Measurements from ENCODE around the gene FNDC10.

Gene FNDC10

GRCh38 chr1:1627829-1628753, 28.2 kb upstream of the FNDC10 start:
- ChIA-PET CTCF (no interaction called here), POLR2A (interaction anchor here (0.7 kb wide), 1 partner anchor 12 kb away, joined by 3 read pairs; no protein-coding TSS in a partner anchor)
- TF ChIP-seq LEF1 (IDR thresholded peaks at IDR 0.05; ENCODE audit: borderline replicate concordance), result no peak
- TF ChIP-seq BHLHE40 (IDR thresholded peaks at IDR 0.05; ENCODE audit: borderline replicate concordance), result no peak
- no peak for TF ChIP-seq L3MBTL2 (conservative IDR thresholded peaks at IDR 0.05)
- no peak for TF ChIP-seq FOXM1 (IDR thresholded peaks at IDR 0.05; ENCODE audit: borderline replicate concordance)
- no peak for TF ChIP-seq HDGF (IDR thresholded peaks at IDR 0.05; ENCODE audit: borderline replicate concordance)
- no peak for TF ChIP-seq ARNT (IDR thresholded peaks at IDR 0.05)
- TF ChIP-seq ELF4 (IDR thresholded peaks at IDR 0.05), result no peak
- no peak for DNase-seq (ENCODE audit: extremely low spot score)

- TF ChIP-seq HDGF (IDR thresholded peaks at IDR 0.05; ENCODE audit: borderline replicate concordance) (no peak), SUZ12 (IDR thresholded peaks at IDR 0.05) (no peak), L3MBTL2 (conservative IDR thresholded peaks at IDR 0.05) (no peak), NFRKB (IDR thresholded peaks at IDR 0.05) (no peak), LEF1 (IDR thresholded peaks at IDR 0.05; ENCODE audit: borderline replicate concordance) (no peak), FOXA1 (IDR thresholded peaks at IDR 0.05) (no peak), CTBP1 (IDR thresholded peaks at IDR 0.05; ENCODE audit: borderline replicate concordance) (no peak), FOXK2 (IDR thresholded peaks at IDR 0.05) (no peak), TARDBP (IDR thresholded peaks at IDR 0.05) (no peak), FOXM1 (IDR thresholded peaks at IDR 0.05; ENCODE audit: borderline replicate concordance) (no peak), PKNOX1 (IDR thresholded peaks at IDR 0.05) (no peak), SP1 (IDR thresholded peaks at IDR 0.05) (no peak), BHLHE40 (IDR thresholded peaks at IDR 0.05; ENCODE audit: borderline replicate concordance) (no peak), ZNF384 (IDR thresholded peaks at IDR 0.05) (no peak), ELF4 (IDR thresholded peaks at IDR 0.05) (no peak), ARNT (IDR thresholded peaks at IDR 0.05) (no peak)
- no peak for DNase-seq (ENCODE audit: extremely low spot score)
- ChIA-PET POLR2A (interaction anchor here (2.5 kb wide), 1 partner anchor 12 kb away, joined by 7 read pairs; the partner anchor contains the start of gene MIB2), CTCF (no interaction called here)
These were observed 27.4 kb upstream of the FNDC10 start for GRCh38 chr1:1627261-1627828.

GRCh38 chr1:1626207-1627141, 26.5 kb upstream of the FNDC10 start:
- ChIA-PET POLR2A (interaction anchor here (2.5 kb wide), 1 partner anchor 11 kb away, joined by 7 read pairs; the partner anchor contains the start of gene MIB2), CTCF (interaction anchor here (0.5 kb wide), 1 partner anchor 10 kb away, joined by 3 read pairs; no protein-coding TSS in a partner anchor)
- no peak for DNase-seq (ENCODE audit: extremely low spot score)
- TF ChIP-seq ARNT (IDR thresholded peaks at IDR 0.05), result no peak
- no peak for TF ChIP-seq FOXA1 (IDR thresholded peaks at IDR 0.05)
- TF ChIP-seq ZNF384 (IDR thresholded peaks at IDR 0.05), result no peak
- TF ChIP-seq SP1 (IDR thresholded peaks at IDR 0.05), result no peak
- TF ChIP-seq SUZ12 (IDR thresholded peaks at IDR 0.05), result no peak
- TF ChIP-seq FOXK2 (IDR thresholded peaks at IDR 0.05), result no peak
- TF ChIP-seq ELF4 (IDR thresholded peaks at IDR 0.05), result no peak
- TF ChIP-seq TARDBP (IDR thresholded peaks at IDR 0.05), result no peak
- TF ChIP-seq L3MBTL2 (conservative IDR thresholded peaks at IDR 0.05), result no peak
- no peak for TF ChIP-seq LEF1 (IDR thresholded peaks at IDR 0.05; ENCODE audit: borderline replicate concordance)
- no peak for TF ChIP-seq BHLHE40 (IDR thresholded peaks at IDR 0.05; ENCODE audit: borderline replicate concordance)
- TF ChIP-seq PKNOX1 (IDR thresholded peaks at IDR 0.05), result no peak
- no peak for TF ChIP-seq HDGF (IDR thresholded peaks at IDR 0.05; ENCODE audit: borderline replicate concordance)
- no peak for TF ChIP-seq NFRKB (IDR thresholded peaks at IDR 0.05)
- TF ChIP-seq FOXM1 (IDR thresholded peaks at IDR 0.05; ENCODE audit: borderline replicate concordance), result no peak
- TF ChIP-seq CTBP1 (IDR thresholded peaks at IDR 0.05; ENCODE audit: borderline replicate concordance), result no peak

GRCh38 chr1:1625824-1626206, 25.9 kb upstream of the FNDC10 start:
- DNase-seq (ENCODE audit: extremely low spot score), result no peak
- no peak for TF ChIP-seq FOXM1 (IDR thresholded peaks at IDR 0.05; ENCODE audit: borderline replicate concordance)
- ChIA-PET CTCF (no interaction called here), POLR2A (interaction anchor here (2.5 kb wide), 1 partner anchor 10 kb away, joined by 7 read pairs; the partner anchor contains the start of gene MIB2)

- no peak for DNase-seq (ENCODE audit: extremely low spot score)
- CTCF ChIA-PET, result no interaction called here
These were observed 25.5 kb upstream of the FNDC10 start for GRCh38 chr1:1625404-1625775.

More at GRCh38 chr1:1625404-1625775, 25.5 kb upstream of the FNDC10 start:
- TF ChIP-seq FOXA1 (IDR thresholded peaks at IDR 0.05) (no peak), CTBP1 (IDR thresholded peaks at IDR 0.05; ENCODE audit: borderline replicate concordance) (no peak)
- POLR2A ChIA-PET, result interaction anchor here (2.5 kb wide), 1 partner anchor 10 kb away, joined by 7 read pairs; the partner anchor contains the start of gene MIB2

All from HEK293T (cell line).